Esophagus (tissue), 2 donors: ENCODE measurements around the gene SNX9. TPM values are rescaled to one million over a fixed set of nuclear protein-coding genes. Genes with fewer than 3 reads are reported as not detected.
"Not testable (repeated sequence)": the region's sequence is repeated elsewhere in the genome, so short reads cannot be mapped to it uniquely, and the experiment has no call there.

ENCODE experiments used
- H3K27ac ChIP-seq, 2 donors: one replicate each; pipeline ENCODE4 v1.5.1; 2013; ENCODE audit warnings: low read depth in 2 of 2, mild to moderate bottlenecking in 2 of 2, inconsistent platforms in 1 of 2, low read length in 1 of 2, moderate library complexity in 1 of 2
- H3K27me3 ChIP-seq, 2 donors: one replicate each; pipeline ENCODE4 v1.6.1; 2013; ENCODE audit warnings: low read length in 2 of 2, control low read depth in 1 of 2, mild to moderate bottlenecking in 1 of 2; ENCODE audit not compliant: insufficient read depth in 2 of 2, control insufficient read depth in 1 of 2
- H3K36me3 ChIP-seq, 2 donors: one replicate each; pipeline ENCODE4 v1.6.1; 2013; ENCODE audit warnings: low read length in 1 of 2; ENCODE audit not compliant: control insufficient read depth in 2 of 2, insufficient read depth in 2 of 2
- H3K4me1 ChIP-seq, 2 donors: one replicate each; pipeline ENCODE4 v1.6.1; 2013; ENCODE audit warnings: low read length in 1 of 2; ENCODE audit not compliant: control insufficient read depth in 2 of 2, insufficient read depth in 2 of 2
- H3K4me3 ChIP-seq, 2 donors: one replicate each; pipeline ENCODE4 v1.5.1; 2013; ENCODE audit warnings: low read length in 2 of 2, mild to moderate bottlenecking in 2 of 2, low read depth in 1 of 2, moderate library complexity in 1 of 2
- H3K9me3 ChIP-seq, 2 donors: one replicate each; pipeline ENCODE4 v1.6.1; 2013; ENCODE audit warnings: mild to moderate bottlenecking in 2 of 2, low read depth in 1 of 2, low read length in 1 of 2, moderate library complexity in 1 of 2; ENCODE audit not compliant: control insufficient read depth in 2 of 2, insufficient read depth in 1 of 2
- WGBS, 2 donors: extraction: QIAGEN DNeasy Blood & Tissue Kit; methylation state at CpG; one replicate each; pipeline ENCODE4 v1.1.7; 2013; 5-methylcytosine and 5-hydroxymethylcytosine counted together
- polyA plus RNA-seq, 2 donors: library from polyadenylated mRNA; stranded (reverse); fragments of 200-250 nt; gene quantifications; one replicate each; pipeline ENCODE4 v1.2.3, GENCODE V29; 2013
- donor health status: healthy with polysubstance abuse.
- donor health status: Bipolar disorder and iron deficiency.

Gene SNX9
- polyA plus RNA-seq, 2 donors = 27.8 to 78.0 TPM

- H3K27ac ChIP-seq = no peak overlapping the region
- H3K27me3 ChIP-seq = no peaks in the 10 kb centered on the region
- H3K4me1 ChIP-seq = peaks cover 0 to 4% of the 10 kb centered on the region in 2 donors
- no peak overlapping the region for H3K4me3 ChIP-seq
- WGBS, 2 donors = 88 to 94% methylated on average over 1 of the region's 1 CpG
- no peaks in the 10 kb centered on the region for H3K9me3 ChIP-seq
- no peaks in the 10 kb centered on the region for H3K36me3 ChIP-seq
Measured at GRCh38 chr6:157853902-157854502, 31.0 kb downstream of the SNX9 start.

GRCh38 chr6:157855325-157855724 is 32.3 kb downstream of the SNX9 start:
- 94 to 95% methylated on average over 5 of the region's 5 CpGs for WGBS, 2 donors
- H3K27me3 ChIP-seq = no peaks in the 10 kb centered on the region
- H3K36me3 ChIP-seq = no peaks in the 10 kb centered on the region
- H3K9me3 ChIP-seq = no peaks in the 10 kb centered on the region
- H3K4me3 ChIP-seq = no peak overlapping the region
- no peak overlapping the region for H3K27ac ChIP-seq
- no peaks in the 10 kb centered on the region for H3K4me1 ChIP-seq

DNA sequence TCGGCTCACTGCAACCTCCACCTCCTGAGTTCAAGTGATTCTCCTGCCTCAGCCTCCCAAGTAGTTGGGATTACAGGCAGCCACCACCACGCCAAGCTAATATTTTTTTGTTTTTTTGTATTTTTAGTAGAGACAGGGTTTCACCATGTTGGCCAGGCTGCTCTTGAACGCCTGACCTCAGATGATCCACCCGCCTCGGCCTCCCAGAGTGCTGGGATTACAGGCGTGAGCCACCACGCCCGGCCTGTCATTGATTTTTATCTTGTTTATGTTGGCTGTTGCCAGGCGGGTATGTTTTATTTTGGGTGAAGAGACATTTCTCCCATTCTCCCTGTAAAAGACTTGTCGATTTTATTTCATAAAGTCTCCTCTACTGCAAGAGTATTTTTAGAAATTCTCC is 32.8 kb downstream of the SNX9 start:
- not testable (repeated sequence) for H3K4me3 ChIP-seq, H3K27me3 ChIP-seq, H3K27ac ChIP-seq, H3K4me1 ChIP-seq, H3K9me3 ChIP-seq, H3K36me3 ChIP-seq
- 75 to 76% methylated on average over 10 of the region's 10 CpGs for WGBS, 2 donors

DNA sequence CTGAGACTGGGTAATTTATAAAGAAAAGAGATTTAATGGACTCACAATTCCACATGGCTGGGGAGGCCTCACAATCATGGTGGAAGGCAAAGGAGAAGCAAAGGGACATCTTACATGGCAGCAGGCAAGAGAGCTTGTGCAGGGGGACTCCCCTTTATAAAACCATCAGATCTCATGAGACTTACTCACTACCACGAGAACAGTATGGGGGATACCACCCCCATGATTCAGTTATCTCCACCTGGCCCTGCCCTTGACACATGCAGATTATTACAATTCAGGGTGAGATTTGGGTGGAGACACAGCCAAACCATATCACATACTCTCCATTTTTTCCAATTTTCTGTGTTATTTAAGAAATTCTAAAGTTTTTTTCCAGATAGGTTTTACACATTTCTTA is 35.6 kb downstream of the SNX9 start:
- H3K27ac ChIP-seq, H3K4me1 ChIP-seq, H3K9me3 ChIP-seq, H3K4me3 ChIP-seq, H3K36me3 ChIP-seq, H3K27me3 ChIP-seq: not testable (repeated sequence)
- 89% methylated on average over 1 of the region's 1 CpG for WGBS, 2 donors

GRCh38 chr6:157859775-157860504 is 36.9 kb downstream of the SNX9 start:
- 60 to 63% methylated on average over 7 of the region's 7 CpGs for WGBS, 2 donors
- H3K27ac ChIP-seq = no peak overlapping the region
- H3K4me3 ChIP-seq = no peak overlapping the region
- H3K9me3 ChIP-seq = no peaks in the 10 kb centered on the region
- no peaks in the 10 kb centered on the region for H3K4me1 ChIP-seq
- no peaks in the 10 kb centered on the region for H3K27me3 ChIP-seq
- H3K36me3 ChIP-seq = no peaks in the 10 kb centered on the region

GRCh38 chr6:157860505-157860991 is 37.5 kb downstream of the SNX9 start:
- Histone ChIP-seq H3K4me3 (no peak overlapping the region), H3K4me1 (no peaks in the 10 kb centered on the region), H3K27ac (no peak overlapping the region), H3K27me3 (no peaks in the 10 kb centered on the region), H3K36me3 (no peaks in the 10 kb centered on the region), H3K9me3 (no peaks in the 10 kb centered on the region)
- 34 to 36% methylated on average over 4 of the region's 4 CpGs for WGBS, 2 donors

- 80 to 91% methylated on average over 4 of the region's 4 CpGs for WGBS, 2 donors
- Histone ChIP-seq H3K4me1 (no peaks in the 10 kb centered on the region), H3K27ac (no peak overlapping the region), H3K36me3 (no peaks in the 10 kb centered on the region), H3K27me3 (no peaks in the 10 kb centered on the region), H3K4me3 (no peak overlapping the region), H3K9me3 (no peaks in the 10 kb centered on the region)
Measured at GRCh38 chr6:157861184-157861583, 38.1 kb downstream of the SNX9 start.

GRCh38 chr6:157861814-157862213 is 38.8 kb downstream of the SNX9 start:
- Histone ChIP-seq H3K27me3 (no peaks in the 10 kb centered on the region), H3K9me3 (no peaks in the 10 kb centered on the region), H3K36me3 (no peaks in the 10 kb centered on the region), H3K4me3 (no peak overlapping the region), H3K27ac (no peak overlapping the region), H3K4me1 (no peaks in the 10 kb centered on the region)
- 79 to 82% methylated on average over 3 of the region's 3 CpGs for WGBS, 2 donors

DNA sequence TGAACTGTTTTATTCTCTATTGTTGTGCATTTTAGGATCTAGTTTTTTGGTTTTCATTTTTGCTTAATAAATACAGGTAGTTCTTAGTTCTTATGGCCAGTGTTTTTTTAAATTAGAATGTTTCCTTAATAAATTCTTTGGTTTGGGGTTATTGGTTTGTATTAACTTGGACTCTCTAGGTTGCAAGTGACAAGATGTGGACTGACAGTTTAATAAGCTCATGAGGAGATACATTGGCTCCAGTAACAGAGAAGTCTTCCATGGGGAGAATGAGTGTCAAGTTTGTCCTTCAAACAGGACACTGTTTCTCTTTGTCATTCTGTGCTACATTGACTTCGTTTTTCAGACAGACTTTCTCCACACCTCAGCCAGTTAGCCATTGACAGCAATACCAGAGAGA is 39.7 kb downstream of the SNX9 start:
- WGBS, 2 donors = 67 to 77% methylated on average over 1 of the region's 1 CpG
- H3K4me3 ChIP-seq = no peak overlapping the region

More for the DNA sequence above, 39.7 kb downstream of the SNX9 start:
- Histone ChIP-seq H3K36me3 (no peaks in the 10 kb centered on the region), H3K27ac (no peak overlapping the region), H3K4me1 (no peaks in the 10 kb centered on the region), H3K9me3 (no peaks in the 10 kb centered on the region), H3K27me3 (no peaks in the 10 kb centered on the region)
